T-helper 2 cell treated with Interferon-gamma antibody and Interleukin-4, amounts not matched to agents 5 μg/mL and 100 μg/mL, for 36 hours (primary cell): ENCODE measurements around the gene BRS3.

Experiments used
- DNase-seq: peaks from one replicate; pipeline ENCODE4 v3.0.0; 2021; ENCODE audit warnings: low spot score
- H3K27ac Mint-ChIP-seq: one replicate; pipeline ENCODE4 v1.8.0; 2021; ENCODE audit warnings: mild to moderate bottlenecking, mixed read lengths
- H3K27me3 Mint-ChIP-seq: one replicate; pipeline ENCODE4 v1.8.0; 2021; ENCODE audit warnings: low read depth, mixed read lengths
- H3K36me3 Mint-ChIP-seq: one replicate; pipeline ENCODE4 v1.8.0; 2021; ENCODE audit warnings: low read depth, mixed read lengths
- H3K4me1 Mint-ChIP-seq: one replicate; pipeline ENCODE4 v1.8.0; 2021; ENCODE audit warnings: low read depth, mixed read lengths
- H3K4me3 Mint-ChIP-seq: one replicate; pipeline ENCODE4 v1.8.0; 2022; ENCODE audit warnings: mild to moderate bottlenecking, moderate library complexity, mixed read lengths
- H3K9me3 Mint-ChIP-seq: one replicate; pipeline ENCODE4 v1.8.0; 2021; ENCODE audit warnings: mixed read lengths

BRS3 gene

GRCh38 chrX:136523770-136524169 is 36.0 kb downstream of the BRS3 start:
- DNase-seq, result no peak
- H3K36me3 Mint-ChIP-seq, result peaks cover 7% of the 10 kb centered on the region
- peaks cover 9% of the 10 kb centered on the region for H3K4me1 Mint-ChIP-seq
- no peak overlapping the region for H3K27ac Mint-ChIP-seq
- H3K4me3 Mint-ChIP-seq, result no peak overlapping the region
- H3K27me3 Mint-ChIP-seq, result peaks cover 5% of the 10 kb centered on the region
- H3K9me3 Mint-ChIP-seq, result no peaks in the 10 kb centered on the region

DNA sequence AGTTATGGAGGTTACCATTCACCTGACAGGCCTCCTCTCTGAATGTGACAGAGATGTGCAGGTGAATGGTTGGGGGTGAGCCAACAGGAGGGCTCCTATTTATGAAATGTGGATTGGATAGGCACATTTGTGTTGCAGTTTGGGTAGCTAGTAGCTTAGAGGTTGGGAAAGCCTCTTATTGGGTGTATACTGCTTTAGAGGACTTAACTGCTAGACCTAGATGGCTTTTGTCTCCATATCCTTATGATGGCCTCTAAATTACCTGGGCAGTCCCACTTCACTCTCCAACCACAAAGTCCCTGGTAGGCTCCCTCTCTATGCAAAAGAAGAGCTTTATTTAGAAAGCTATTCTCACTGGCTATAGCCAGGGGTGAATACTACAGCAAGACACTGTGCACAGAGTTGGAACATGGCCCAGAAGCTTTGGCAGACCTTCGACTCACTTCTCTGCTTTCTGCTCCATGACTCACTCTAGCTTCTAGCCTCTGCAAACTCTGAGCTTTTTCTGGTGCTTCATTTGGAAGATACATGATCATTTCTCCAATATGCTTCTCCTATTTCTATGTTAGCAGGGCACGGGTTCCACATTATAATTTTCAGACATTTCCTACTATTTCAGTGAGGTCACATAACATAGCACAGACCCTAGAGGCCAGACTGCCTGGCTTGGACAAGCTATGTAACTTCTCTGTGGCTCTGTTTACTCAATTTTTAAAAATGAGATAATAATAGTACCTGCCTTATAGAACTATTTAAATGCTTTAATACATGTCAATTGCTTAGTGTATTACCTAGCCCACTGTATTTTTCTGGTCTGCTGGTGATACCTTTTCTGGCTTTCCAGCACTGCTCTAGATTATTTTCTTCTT is 38.2 kb downstream of the BRS3 start:
- no peaks in the 10 kb centered on the region for H3K9me3 Mint-ChIP-seq
- peaks cover 7% of the 10 kb centered on the region for H3K36me3 Mint-ChIP-seq
- no peak for DNase-seq
- no peak overlapping the region for H3K4me3 Mint-ChIP-seq
- peaks cover under 1% of the 10 kb centered on the region for H3K27me3 Mint-ChIP-seq
- H3K4me1 Mint-ChIP-seq, result peaks cover 15% of the 10 kb centered on the region
- H3K27ac Mint-ChIP-seq, result no peak overlapping the region

DNA sequence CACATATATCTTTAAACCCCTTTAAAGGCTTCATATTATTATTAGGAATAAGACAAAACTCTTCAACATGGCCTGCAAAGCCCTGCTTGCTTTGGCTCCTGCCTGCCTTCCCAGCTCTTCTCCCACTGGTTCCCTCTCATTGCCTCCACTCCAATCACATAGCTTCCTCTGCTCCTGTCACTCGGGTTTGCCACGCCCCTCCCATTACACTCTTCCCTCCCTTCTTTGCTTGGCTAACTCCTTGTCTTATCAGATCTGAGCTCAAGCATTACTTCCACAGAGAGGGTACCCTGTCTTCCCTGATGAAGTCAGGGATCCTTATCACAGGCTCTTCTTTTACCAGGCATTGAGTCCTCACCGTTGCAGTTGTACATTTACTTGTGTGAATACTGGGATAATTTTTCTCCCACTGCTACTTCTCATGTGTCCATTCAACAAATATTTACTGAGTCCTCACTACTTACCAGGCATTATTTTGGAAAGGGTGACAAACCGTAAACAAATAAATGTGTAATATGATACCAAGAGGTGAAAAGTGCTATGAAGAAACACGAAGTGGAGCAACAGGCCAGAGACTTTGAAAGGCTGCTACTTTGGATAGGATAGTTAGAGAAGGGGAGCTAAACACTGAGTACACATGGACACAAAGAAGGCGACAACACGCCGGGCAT is 41.0 kb downstream of the BRS3 start:
- H3K4me1 Mint-ChIP-seq, result peaks cover 6% of the 10 kb centered on the region
- no peaks in the 10 kb centered on the region for H3K36me3 Mint-ChIP-seq
- no peak overlapping the region for H3K27ac Mint-ChIP-seq
- H3K27me3 Mint-ChIP-seq, result peaks cover 7% of the 10 kb centered on the region
- no peak for DNase-seq
- no peak overlapping the region for H3K4me3 Mint-ChIP-seq
- no peaks in the 10 kb centered on the region for H3K9me3 Mint-ChIP-seq

GRCh38 chrX:136529795-136530194 is 42.0 kb downstream of the BRS3 start:
- Mint-ChIP-seq H3K36me3 (no peaks in the 10 kb centered on the region), H3K4me1 (peaks cover 6% of the 10 kb centered on the region), H3K9me3 (no peaks in the 10 kb centered on the region), H3K27me3 (peaks cover 11% of the 10 kb centered on the region), H3K4me3 (no peak overlapping the region), H3K27ac (no peak overlapping the region)
- DNase-seq, result no peak

DNA sequence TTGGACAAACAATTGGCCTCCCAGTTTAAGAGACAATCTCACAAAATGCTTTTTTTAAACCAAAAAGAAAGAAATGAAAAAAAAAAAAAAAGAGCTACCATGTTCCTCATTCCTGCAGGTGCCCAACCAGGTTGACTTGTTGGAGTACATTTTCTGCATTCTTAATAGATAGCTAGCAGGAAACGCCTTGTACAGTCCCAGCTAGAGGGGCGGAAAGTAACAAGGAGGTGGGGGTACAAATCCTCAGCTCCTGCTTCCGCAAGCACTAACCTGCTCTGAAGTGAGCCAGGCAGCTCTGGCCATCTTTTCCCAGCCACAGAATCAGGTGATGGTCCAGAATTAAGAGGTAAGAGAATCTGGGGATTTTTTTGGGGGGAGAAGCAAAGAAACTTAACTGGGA is 44.2 kb downstream of the BRS3 start, which contains the start of gene VGLL1:
Gene VGLL1, plus strand, starts transcription at position 265 of the 400 bp plus-strand sequence. CDS start 3,806 bp downstream, outside the sequence.
- H3K27me3 Mint-ChIP-seq, result peaks cover 15% of the 10 kb centered on the region
- no peak within 1 kb of the TSS for H3K4me3 Mint-ChIP-seq
- DNase-seq, result no peak
- H3K36me3 Mint-ChIP-seq, result no peaks in the 10 kb centered on the region
- H3K27ac Mint-ChIP-seq, result no peak within 1 kb of the TSS
- H3K4me1 Mint-ChIP-seq, result peaks cover 6% of the 10 kb centered on the region
- H3K9me3 Mint-ChIP-seq, result no peaks in the 10 kb centered on the region

DNA sequence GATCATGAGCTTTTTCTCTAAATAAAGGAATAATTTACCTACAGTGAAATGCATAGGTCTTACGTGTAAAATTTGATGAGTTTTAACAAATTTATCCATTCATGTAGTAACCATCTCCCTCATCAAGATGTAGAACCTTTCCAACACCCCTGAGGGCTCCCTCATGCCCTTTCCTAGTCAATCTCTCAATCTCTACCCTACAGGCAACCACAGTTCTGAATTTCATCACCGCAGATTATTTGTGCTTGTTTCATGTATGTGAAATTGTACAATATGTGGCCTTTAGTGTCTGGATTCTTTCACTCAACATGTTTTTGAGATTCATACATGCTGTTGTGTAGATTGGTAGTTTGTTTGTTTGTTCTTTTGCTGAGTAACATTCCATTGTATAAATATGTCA is 46.4 kb downstream of the BRS3 start:
- no peaks in the 10 kb centered on the region for H3K9me3 Mint-ChIP-seq
- H3K4me1 Mint-ChIP-seq, result peaks cover 4% of the 10 kb centered on the region
- H3K27me3 Mint-ChIP-seq, result peaks cover 15% of the 10 kb centered on the region
- no peaks in the 10 kb centered on the region for H3K36me3 Mint-ChIP-seq
- H3K4me3 Mint-ChIP-seq, result no peak overlapping the region
- DNase-seq, result no peak
- no peak overlapping the region for H3K27ac Mint-ChIP-seq

DNA sequence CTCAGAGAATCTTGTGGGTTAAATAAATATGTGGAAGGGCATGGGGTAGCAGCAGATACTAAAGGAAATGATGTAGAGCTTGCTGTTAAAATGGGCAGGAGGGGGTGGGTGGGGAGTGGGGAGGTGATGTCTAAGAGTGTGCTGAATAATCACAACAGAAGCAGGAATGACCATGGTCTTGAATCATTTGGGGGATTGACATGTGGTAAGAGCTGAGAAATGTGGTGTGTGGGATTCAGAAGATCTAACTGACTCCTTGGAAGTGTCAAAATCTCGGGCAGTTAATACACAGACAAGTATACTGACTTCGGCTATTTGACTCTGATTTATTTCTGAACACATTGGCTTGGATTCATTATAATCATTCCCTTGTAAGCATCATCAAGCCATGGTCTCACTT is 51.1 kb downstream of the BRS3 start:
- no peak overlapping the region for H3K27ac Mint-ChIP-seq
- H3K36me3 Mint-ChIP-seq, result no peaks in the 10 kb centered on the region
- peaks cover 17% of the 10 kb centered on the region for H3K27me3 Mint-ChIP-seq
- DNase-seq, result no peak
- H3K4me1 Mint-ChIP-seq, result peaks cover 6% of the 10 kb centered on the region
- H3K4me3 Mint-ChIP-seq, result no peak overlapping the region
- H3K9me3 Mint-ChIP-seq, result no peaks in the 10 kb centered on the region

GRCh38 chrX:136540226-136540625 is 52.5 kb downstream of the BRS3 start:
- Mint-ChIP-seq H3K4me3 (no peak overlapping the region), H3K27me3 (peaks cover 12% of the 10 kb centered on the region), H3K36me3 (no peaks in the 10 kb centered on the region), H3K9me3 (no peaks in the 10 kb centered on the region), H3K27ac (no peak overlapping the region), H3K4me1 (peaks cover 13% of the 10 kb centered on the region)
- no peak for DNase-seq

GRCh38 chrX:136541294-136541693 is 53.5 kb downstream of the BRS3 start:
- peaks cover 10% of the 10 kb centered on the region for H3K27me3 Mint-ChIP-seq
- H3K4me3 Mint-ChIP-seq, result no peak overlapping the region
- H3K27ac Mint-ChIP-seq, result no peak overlapping the region
- DNase-seq, result no peak
- H3K9me3 Mint-ChIP-seq, result no peaks in the 10 kb centered on the region
- H3K4me1 Mint-ChIP-seq, result peaks cover 22% of the 10 kb centered on the region
- H3K36me3 Mint-ChIP-seq, result no peaks in the 10 kb centered on the region

GRCh38 chrX:136542281-136542680 is 54.5 kb downstream of the BRS3 start:
- Mint-ChIP-seq H3K4me3 (no peak overlapping the region), H3K27me3 (peaks cover 8% of the 10 kb centered on the region), H3K36me3 (no peaks in the 10 kb centered on the region), H3K27ac (no peak overlapping the region), H3K4me1 (peaks cover 30% of the 10 kb centered on the region), H3K9me3 (no peaks in the 10 kb centered on the region)
- DNase-seq, result no peak
